ENCODE results near the gene MYO3B. TPM values are rescaled to one million over a fixed set of nuclear protein-coding genes. Genes with fewer than 3 reads are reported as not detected.

The MYO3B gene
- total RNA-seq, 2 experiments from 2014 or later: not detected

DNA sequence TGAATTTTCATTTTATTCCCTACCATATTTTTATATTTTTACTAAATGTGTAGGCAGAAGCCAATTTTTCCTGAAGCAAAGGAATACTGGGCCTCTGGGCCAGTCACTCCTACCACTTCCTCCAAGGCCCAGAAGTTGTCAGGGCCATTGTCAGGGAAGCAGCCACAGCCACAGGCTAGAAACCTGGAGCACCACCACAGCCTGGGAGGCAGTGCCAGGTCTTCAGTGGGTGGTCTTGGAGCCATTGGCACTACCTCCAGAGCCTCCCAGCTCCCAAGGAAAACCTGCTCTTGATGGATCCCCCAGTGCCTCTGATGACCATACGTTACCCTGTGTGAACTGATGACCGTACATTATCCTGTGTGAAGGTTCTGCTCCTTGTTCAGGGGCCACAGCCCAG, 401.6 kb downstream of the MYO3B start:
- POLR2A ChIA-PET: interaction anchor here (0.6 to 0.7 kb wide), 2 partner anchors 14 to 21 kb away, joined by 3 to 5 read pairs; no protein-coding TSS in a partner anchor
- H3K4me1 ChIP-seq (ENCODE audit: insufficient read depth, low read length, poor library complexity, severe bottlenecking): no peaks in the 10 kb centered on the region
- H3K27ac ChIP-seq (ENCODE audit: low read depth, low read length, poor library complexity, severe bottlenecking): no peak overlapping the region
- H3K4me3 ChIP-seq (ENCODE audit: low read depth, low read length, poor library complexity, severe bottlenecking): no peak overlapping the region
- no peaks in the 10 kb centered on the region for H4K20me1 ChIP-seq (ENCODE audit: insufficient read depth, low read length)
- H2AFZ ChIP-seq (ENCODE audit: low read length): no peak overlapping the region
- no peaks in the 10 kb centered on the region for H3K9me3 ChIP-seq (ENCODE audit: low read length)
- TF ChIP-seq EZH2phosphoT487 (IDR thresholded peaks at IDR 0.05; ENCODE audit: borderline replicate concordance, low read depth, low read length): no peak
- TF ChIP-seq CTCF (conservative IDR thresholded peaks at IDR 0.05; ENCODE audit: low read length): no peak
- CTCF ChIA-PET (ENCODE audit: unreplicated experiment): no interaction called here
- H3K4me2 ChIP-seq (ENCODE audit: low read length): no peak overlapping the region
- H3K9me2 ChIP-seq (ENCODE audit: insufficient read depth, low read length): no peaks in the 10 kb centered on the region
- intact Hi-C loops (cut with micrococcal nuclease; ENCODE audit: unreplicated experiment): no loop called here
- no peaks in the 10 kb centered on the region for H3K36me3 ChIP-seq (ENCODE audit: insufficient read depth, low read length)
- no peak for DNase-seq (ENCODE audit: low spot score)
- no peaks in the 10 kb centered on the region for H3K79me2 ChIP-seq (ENCODE audit: insufficient read depth, low read depth, low read length)
- BruUV-seq (replicated peaks): no TSS peak

DNA sequence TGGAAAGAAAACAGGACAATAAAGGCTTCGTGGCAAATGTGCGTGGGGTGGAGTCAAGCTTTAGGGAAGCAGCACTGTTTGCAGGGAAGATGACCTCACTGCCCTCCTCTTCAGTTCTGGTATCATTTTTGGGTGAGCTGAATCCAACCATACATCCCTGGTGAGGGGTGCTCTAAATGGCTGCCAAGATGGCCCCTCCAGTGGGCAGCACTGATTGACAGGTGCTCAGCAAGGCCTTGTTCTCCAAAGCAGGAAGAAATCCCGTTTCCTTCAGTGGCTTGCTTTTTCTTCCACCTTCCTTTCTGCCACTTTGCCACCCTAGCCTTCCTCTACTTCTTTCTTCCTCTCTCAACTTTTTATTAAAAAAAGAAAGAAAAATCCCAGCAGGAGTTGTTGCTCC, 404.4 kb downstream of the MYO3B start:
- Histone ChIP-seq H3K9me2 (ENCODE audit: insufficient read depth, low read length) (no peaks in the 10 kb centered on the region), H3K4me3 (ENCODE audit: low read depth, low read length, poor library complexity, severe bottlenecking) (no peak overlapping the region), H3K4me2 (ENCODE audit: low read length) (no peak overlapping the region), H4K20me1 (ENCODE audit: insufficient read depth, low read length) (no peaks in the 10 kb centered on the region), H2AFZ (ENCODE audit: low read length) (no peak overlapping the region), H3K9me3 (ENCODE audit: low read length) (no peaks in the 10 kb centered on the region), H3K36me3 (ENCODE audit: insufficient read depth, low read length) (no peaks in the 10 kb centered on the region), H3K79me2 (ENCODE audit: insufficient read depth, low read depth, low read length) (no peaks in the 10 kb centered on the region), H3K4me1 (ENCODE audit: insufficient read depth, low read length, poor library complexity, severe bottlenecking) (no peaks in the 10 kb centered on the region), H3K27ac (ENCODE audit: low read depth, low read length, poor library complexity, severe bottlenecking) (no peak overlapping the region)
- DNase-seq (ENCODE audit: low spot score): no peak
- TF ChIP-seq CTCF (conservative IDR thresholded peaks at IDR 0.05; ENCODE audit: low read length): no peak
- no peak for TF ChIP-seq EZH2phosphoT487 (IDR thresholded peaks at IDR 0.05; ENCODE audit: borderline replicate concordance, low read depth, low read length)
- ChIA-PET CTCF (ENCODE audit: unreplicated experiment) (no interaction called here), POLR2A (interaction anchor here (0.6 to 1.2 kb wide), 2 partner anchors 13 to 17 kb away, joined by 4 read pairs; no protein-coding TSS in a partner anchor)
- no TSS peak for BruUV-seq (replicated peaks)
- intact Hi-C loops (cut with micrococcal nuclease; ENCODE audit: unreplicated experiment): no loop called here

- no peak overlapping the region for H3K27ac ChIP-seq (ENCODE audit: low read depth, low read length, poor library complexity, severe bottlenecking)
- H2AFZ ChIP-seq (ENCODE audit: low read length): no peak overlapping the region
- TF ChIP-seq CTCF (conservative IDR thresholded peaks at IDR 0.05; ENCODE audit: low read length): no peak
- H3K9me3 ChIP-seq (ENCODE audit: low read length): no peaks in the 10 kb centered on the region
- H3K36me3 ChIP-seq (ENCODE audit: insufficient read depth, low read length): no peaks in the 10 kb centered on the region
- H3K4me3 ChIP-seq (ENCODE audit: low read depth, low read length, poor library complexity, severe bottlenecking): no peak overlapping the region
- H3K9me2 ChIP-seq (ENCODE audit: insufficient read depth, low read length): no peaks in the 10 kb centered on the region
- intact Hi-C loops (cut with micrococcal nuclease; ENCODE audit: unreplicated experiment): no loop called here
- DNase-seq (ENCODE audit: low spot score): no peak
- H3K4me1 ChIP-seq (ENCODE audit: insufficient read depth, low read length, poor library complexity, severe bottlenecking): no peaks in the 10 kb centered on the region
- H3K79me2 ChIP-seq (ENCODE audit: insufficient read depth, low read depth, low read length): no peaks in the 10 kb centered on the region
- no TSS peak for BruUV-seq (replicated peaks)
- ChIA-PET POLR2A (no interaction called here), CTCF (ENCODE audit: unreplicated experiment) (no interaction called here)
- H4K20me1 ChIP-seq (ENCODE audit: insufficient read depth, low read length): no peaks in the 10 kb centered on the region
- H3K4me2 ChIP-seq (ENCODE audit: low read length): no peak overlapping the region
These were observed 405.0 kb downstream of the MYO3B start for GRCh38 chr2:170582751-170583463.
